Measurements from ENCODE around the gene SETDB1. TPM values are rescaled to one million over a fixed set of nuclear protein-coding genes. Genes with fewer than 3 reads are reported as not detected.
A peak's percentile ranks its signal among the peaks of the same experiment; 100 is the strongest.
"Not testable (repeated sequence)": the region's sequence is repeated elsewhere in the genome, so short reads cannot be mapped to it uniquely, and the experiment has no call there.

Gene SETDB1
- total RNA-seq, 1 experiment from 2014 or later = 49.3 TPM

GRCh38 chr1:150922519-150922975 lies 3.6 kb upstream of the SETDB1 start:
- DNase-seq (ENCODE audit: low read depth, low spot score) = peak; percentile 89
- in situ Hi-C loops (cut with HindIII; ENCODE audit: low pct_unique_long_range_greater_than_20kb, low sequenced_read_pairs) = no loop called here

- in situ Hi-C loops (cut with HindIII; ENCODE audit: low pct_unique_long_range_greater_than_20kb, low sequenced_read_pairs) = no loop called here
- no peak for DNase-seq (ENCODE audit: low read depth, low spot score)
These were observed 1.1 kb upstream of the SETDB1 start for GRCh38 chr1:150925080-150925479.

- DNase-seq (ENCODE audit: low read depth, low spot score) = no peak
- in situ Hi-C loops (cut with HindIII; ENCODE audit: low pct_unique_long_range_greater_than_20kb, low sequenced_read_pairs) = no loop called here
These were observed 1.5 kb downstream of the SETDB1 start for GRCh38 chr1:150927624-150928023.

- in situ Hi-C loops (cut with HindIII; ENCODE audit: low pct_unique_long_range_greater_than_20kb, low sequenced_read_pairs) = no loop called here
- no peak for DNase-seq (ENCODE audit: low read depth, low spot score)
These were observed 2.1 kb downstream of the SETDB1 start for GRCh38 chr1:150928286-150928685.

- in situ Hi-C loops (cut with HindIII; ENCODE audit: low pct_unique_long_range_greater_than_20kb, low sequenced_read_pairs); DNase-seq (ENCODE audit: low read depth, low spot score): not testable (repeated sequence)
These were observed 2.6 kb downstream of the SETDB1 start for GRCh38 chr1:150928775-150929174.

GRCh38 chr1:150931773-150932172 lies 5.6 kb downstream of the SETDB1 start:
- in situ Hi-C loops (cut with HindIII; ENCODE audit: low pct_unique_long_range_greater_than_20kb, low sequenced_read_pairs) = no loop called here
- DNase-seq (ENCODE audit: low read depth, low spot score) = no peak

GRCh38 chr1:150944856-150945255 lies 18.7 kb downstream of the SETDB1 start:
- in situ Hi-C loops (cut with HindIII; ENCODE audit: low pct_unique_long_range_greater_than_20kb, low sequenced_read_pairs) = no loop called here
- no peak for DNase-seq (ENCODE audit: low read depth, low spot score)

- no peak for DNase-seq (ENCODE audit: low read depth, low spot score)
- in situ Hi-C loops (cut with HindIII; ENCODE audit: low pct_unique_long_range_greater_than_20kb, low sequenced_read_pairs) = no loop called here
These were observed 28.5 kb downstream of the SETDB1 start for GRCh38 chr1:150954708-150955107.

GRCh38 chr1:150955280-150955679 lies 29.1 kb downstream of the SETDB1 start:
- in situ Hi-C loops (cut with HindIII; ENCODE audit: low pct_unique_long_range_greater_than_20kb, low sequenced_read_pairs) = no loop called here
- DNase-seq (ENCODE audit: low read depth, low spot score) = no peak

- no peak for DNase-seq (ENCODE audit: low read depth, low spot score)
- in situ Hi-C loops (cut with HindIII; ENCODE audit: low pct_unique_long_range_greater_than_20kb, low sequenced_read_pairs) = no loop called here
These were observed 31.5 kb downstream of the SETDB1 start for GRCh38 chr1:150957666-150958065.

GRCh38 chr1:150960646-150961045 lies 34.5 kb downstream of the SETDB1 start:
- in situ Hi-C loops (cut with HindIII; ENCODE audit: low pct_unique_long_range_greater_than_20kb, low sequenced_read_pairs) = no loop called here
- no peak for DNase-seq (ENCODE audit: low read depth, low spot score)

GRCh38 chr1:150961756-150962155 lies 35.6 kb downstream of the SETDB1 start:
- DNase-seq (ENCODE audit: low read depth, low spot score) = no peak
- in situ Hi-C loops (cut with HindIII; ENCODE audit: low pct_unique_long_range_greater_than_20kb, low sequenced_read_pairs) = no loop called here

GRCh38 chr1:150963321-150964163 lies 37.4 kb downstream of the SETDB1 start:
- in situ Hi-C loops (cut with HindIII; ENCODE audit: low pct_unique_long_range_greater_than_20kb, low sequenced_read_pairs) = no loop called here
- no peak for DNase-seq (ENCODE audit: low read depth, low spot score)

GRCh38 chr1:150964164-150964489 lies 38.0 kb downstream of the SETDB1 start:
- DNase-seq (ENCODE audit: low read depth, low spot score) = no peak
- in situ Hi-C loops (cut with HindIII; ENCODE audit: low pct_unique_long_range_greater_than_20kb, low sequenced_read_pairs) = no loop called here

GRCh38 chr1:150965605-150966004 lies 39.4 kb downstream of the SETDB1 start:
- no peak for DNase-seq (ENCODE audit: low read depth, low spot score)
- in situ Hi-C loops (cut with HindIII; ENCODE audit: low pct_unique_long_range_greater_than_20kb, low sequenced_read_pairs) = no loop called here

- no peak for DNase-seq (ENCODE audit: low read depth, low spot score)
- in situ Hi-C loops (cut with HindIII; ENCODE audit: low pct_unique_long_range_greater_than_20kb, low sequenced_read_pairs) = no loop called here
These were observed 39.8 kb downstream of the SETDB1 start for GRCh38 chr1:150966011-150966410.

GRCh38 chr1:150967936-150968335 lies 41.8 kb downstream of the SETDB1 start:
- in situ Hi-C loops (cut with HindIII; ENCODE audit: low pct_unique_long_range_greater_than_20kb, low sequenced_read_pairs) = no loop called here
- no peak for DNase-seq (ENCODE audit: low read depth, low spot score)

- DNase-seq (ENCODE audit: low read depth, low spot score) = peak; percentile 48
- in situ Hi-C loops (cut with HindIII; ENCODE audit: low pct_unique_long_range_greater_than_20kb, low sequenced_read_pairs) = no loop called here
These were observed 42.3 kb downstream of the SETDB1 start for GRCh38 chr1:150968491-150968890.

- in situ Hi-C loops (cut with HindIII; ENCODE audit: low pct_unique_long_range_greater_than_20kb, low sequenced_read_pairs) = no loop called here
- DNase-seq (ENCODE audit: low read depth, low spot score) = no peak
These were observed 43.5 kb downstream of the SETDB1 start for GRCh38 chr1:150969626-150970025.
